ENCODE measurements around the gene MPRIP.

MPRIP gene

GRCh38 chr17:17229416-17230384 lies 187.4 kb downstream of the MPRIP start:
- H3K9me3 ChIP-seq (ENCODE audit: control insufficient read depth, insufficient read depth, low read depth, low read length): no peaks in the 10 kb centered on the region
- TF ChIP-seq, protein P1, sequence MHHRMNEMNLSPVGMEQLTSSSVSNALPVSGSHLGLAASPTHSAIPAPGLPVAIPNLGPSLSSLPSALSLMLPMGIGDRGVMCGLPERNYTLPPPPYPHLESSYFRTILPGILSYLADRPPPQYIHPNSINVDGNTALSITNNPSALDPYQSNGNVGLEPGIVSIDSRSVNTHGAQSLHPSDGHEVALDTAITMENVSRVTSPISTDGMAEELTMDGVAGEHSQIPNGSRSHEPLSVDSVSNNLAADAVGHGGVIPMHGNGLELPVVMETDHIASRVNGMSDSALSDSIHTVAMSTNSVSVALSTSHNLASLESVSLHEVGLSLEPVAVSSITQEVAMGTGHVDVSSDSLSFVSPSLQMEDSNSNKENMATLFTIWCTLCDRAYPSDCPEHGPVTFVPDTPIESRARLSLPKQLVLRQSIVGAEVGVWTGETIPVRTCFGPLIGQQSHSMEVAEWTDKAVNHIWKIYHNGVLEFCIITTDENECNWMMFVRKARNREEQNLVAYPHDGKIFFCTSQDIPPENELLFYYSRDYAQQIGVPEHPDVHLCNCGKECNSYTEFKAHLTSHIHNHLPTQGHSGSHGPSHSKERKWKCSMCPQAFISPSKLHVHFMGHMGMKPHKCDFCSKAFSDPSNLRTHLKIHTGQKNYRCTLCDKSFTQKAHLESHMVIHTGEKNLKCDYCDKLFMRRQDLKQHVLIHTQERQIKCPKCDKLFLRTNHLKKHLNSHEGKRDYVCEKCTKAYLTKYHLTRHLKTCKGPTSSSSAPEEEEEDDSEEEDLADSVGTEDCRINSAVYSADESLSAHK (tag by site-specific recombination; IDR thresholded peaks at IDR 0.05): no peak
- TF ChIP-seq EGR2 (tag by site-specific recombination; IDR thresholded peaks at IDR 0.05; ENCODE audit: low read depth) (no peak), ZNF549 (tag by site-specific recombination; IDR thresholded peaks at IDR 0.05) (no peak), ZNF830 (tag by site-specific recombination; IDR thresholded peaks at IDR 0.05; ENCODE audit: low read depth) (no peak), ZNF398 (tag by site-specific recombination; IDR thresholded peaks at IDR 0.05) (no peak), ZNF558 (tag by site-specific recombination; IDR thresholded peaks at IDR 0.05) (no peak), FEZF1 (tag by site-specific recombination; IDR thresholded peaks at IDR 0.05) (no peak), ZFP3 (tag by site-specific recombination; IDR thresholded peaks at IDR 0.05; ENCODE audit: low read depth) (no peak), TCF7L2 (IDR thresholded peaks at IDR 0.05; ENCODE audit: borderline replicate concordance, low read depth, low read length) (no peak), ZNF292 (tag by site-specific recombination; IDR thresholded peaks at IDR 0.05; ENCODE audit: borderline replicate concordance, low read depth) (no peak)
- TF ChIP-seq, protein P2, sequence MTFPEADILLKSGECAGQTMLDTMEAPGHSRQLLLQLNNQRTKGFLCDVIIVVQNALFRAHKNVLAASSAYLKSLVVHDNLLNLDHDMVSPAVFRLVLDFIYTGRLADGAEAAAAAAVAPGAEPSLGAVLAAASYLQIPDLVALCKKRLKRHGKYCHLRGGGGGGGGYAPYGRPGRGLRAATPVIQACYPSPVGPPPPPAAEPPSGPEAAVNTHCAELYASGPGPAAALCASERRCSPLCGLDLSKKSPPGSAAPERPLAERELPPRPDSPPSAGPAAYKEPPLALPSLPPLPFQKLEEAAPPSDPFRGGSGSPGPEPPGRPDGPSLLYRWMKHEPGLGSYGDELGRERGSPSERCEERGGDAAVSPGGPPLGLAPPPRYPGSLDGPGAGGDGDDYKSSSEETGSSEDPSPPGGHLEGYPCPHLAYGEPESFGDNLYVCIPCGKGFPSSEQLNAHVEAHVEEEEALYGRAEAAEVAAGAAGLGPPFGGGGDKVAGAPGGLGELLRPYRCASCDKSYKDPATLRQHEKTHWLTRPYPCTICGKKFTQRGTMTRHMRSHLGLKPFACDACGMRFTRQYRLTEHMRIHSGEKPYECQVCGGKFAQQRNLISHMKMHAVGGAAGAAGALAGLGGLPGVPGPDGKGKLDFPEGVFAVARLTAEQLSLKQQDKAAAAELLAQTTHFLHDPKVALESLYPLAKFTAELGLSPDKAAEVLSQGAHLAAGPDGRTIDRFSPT (tag by site-specific recombination; IDR thresholded peaks at IDR 0.05): no peak
- TF ChIP-seq, protein P3, sequence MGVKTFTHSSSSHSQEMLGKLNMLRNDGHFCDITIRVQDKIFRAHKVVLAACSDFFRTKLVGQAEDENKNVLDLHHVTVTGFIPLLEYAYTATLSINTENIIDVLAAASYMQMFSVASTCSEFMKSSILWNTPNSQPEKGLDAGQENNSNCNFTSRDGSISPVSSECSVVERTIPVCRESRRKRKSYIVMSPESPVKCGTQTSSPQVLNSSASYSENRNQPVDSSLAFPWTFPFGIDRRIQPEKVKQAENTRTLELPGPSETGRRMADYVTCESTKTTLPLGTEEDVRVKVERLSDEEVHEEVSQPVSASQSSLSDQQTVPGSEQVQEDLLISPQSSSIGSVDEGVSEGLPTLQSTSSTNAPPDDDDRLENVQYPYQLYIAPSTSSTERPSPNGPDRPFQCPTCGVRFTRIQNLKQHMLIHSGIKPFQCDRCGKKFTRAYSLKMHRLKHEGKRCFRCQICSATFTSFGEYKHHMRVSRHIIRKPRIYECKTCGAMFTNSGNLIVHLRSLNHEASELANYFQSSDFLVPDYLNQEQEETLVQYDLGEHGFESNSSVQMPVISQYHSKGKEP (tag by site-specific recombination; IDR thresholded peaks at IDR 0.05): no peak
- CTCF ChIA-PET: no interaction called here
- H3K36me3 ChIP-seq (ENCODE audit: control insufficient read depth in 2 of 2, insufficient read depth in 1 of 2, low read length in 2 of 2): peaks cover 43 to 81% of the 10 kb centered on the region in 2 experiments
- H3K4me1 ChIP-seq (ENCODE audit: control insufficient read depth, insufficient read depth, low read length): no peaks in the 10 kb centered on the region
- POLR2A ChIA-PET: interaction anchor here (0.6 to 1.3 kb wide), 3 partner anchors 51 to 362 kb away, joined by 3 to 4 read pairs (median 3); partner anchors contain the start of gene PEMT
- no peak overlapping the region for H3K27ac ChIP-seq (ENCODE audit: extremely low read depth, low read depth, low read length)
- no peak overlapping the region for H3K4me3 ChIP-seq (ENCODE audit: low read depth, low read length)

GRCh38 chr17:17231621-17232302 lies 189.5 kb downstream of the MPRIP start:
- no peak overlapping the region for H3K27ac ChIP-seq (ENCODE audit: extremely low read depth, low read depth, low read length)
- POLR2A ChIA-PET: interaction anchor here (0.6 kb wide), 1 partner anchor 92 kb away, joined by 4 read pairs; no protein-coding TSS in a partner anchor
- no peak overlapping the region for H3K4me3 ChIP-seq (ENCODE audit: low read depth, low read length)
- TF ChIP-seq ZNF155 (tag by site-specific recombination; IDR thresholded peaks at IDR 0.05): no peak
- TF ChIP-seq ZNF600 (tag by site-specific recombination; IDR thresholded peaks at IDR 0.05): peak; percentile 74
- no peak for TF ChIP-seq EGR2 (tag by site-specific recombination; IDR thresholded peaks at IDR 0.05; ENCODE audit: low read depth)
- TF ChIP-seq ZNF174 (tag by site-specific recombination; IDR thresholded peaks at IDR 0.05): no peak
- CTCF ChIA-PET: interaction anchor here (0.8 to 1.1 kb wide), 2 partner anchors 25 to 38 kb away, joined by 3 read pairs; no protein-coding TSS in a partner anchor
- H3K9me3 ChIP-seq (ENCODE audit: control insufficient read depth, insufficient read depth, low read depth, low read length): no peaks in the 10 kb centered on the region
- H3K4me1 ChIP-seq (ENCODE audit: control insufficient read depth, insufficient read depth, low read length): peaks cover 7% of the 10 kb centered on the region; the same call in 1 of the 2 replicates
- H3K36me3 ChIP-seq (ENCODE audit: control insufficient read depth in 2 of 2, insufficient read depth in 1 of 2, low read length in 2 of 2): peaks cover 29 to 61% of the 10 kb centered on the region in 2 experiments
